Cardiac fibroblast (primary cell): ENCODE results near the gene C21orf91.
"Not testable (repeated sequence)": the region's sequence is repeated elsewhere in the genome, so short reads cannot be mapped to it uniquely, and the experiment has no call there.

Experiments
- DNase-seq, 2 donors: peaks; one replicate each; pipeline versions ENCODE4 v3.0.0 to v3.0.0-alpha.2; 2010; ENCODE audit warnings: low read depth in 2 of 2
- H3K4me3 ChIP-seq, 2 donors: replicated peaks in 1 of 2; 1 replicate in 1 of 2; 2 replicates in 1 of 2; pipeline ENCODE4 v1.5.1; 2011; ENCODE audit warnings: low read depth in 2 of 2, low read length in 2 of 2, mild to moderate bottlenecking in 2 of 2, moderate library complexity in 1 of 2
- CTCF ChIP-seq: IDR thresholded peaks from one replicate; pipeline ENCODE4 v1.5.1; 2011; ENCODE audit warnings: low read depth, mild to moderate bottlenecking, low read length, inconsistent platforms

The C21orf91 gene

GRCh38 chr21:17781524-17781923, 37.6 kb downstream of the C21orf91 start:
- no peak overlapping the region for H3K4me3 ChIP-seq
- TF ChIP-seq CTCF = no peak
- DNase-seq = no peak

GRCh38 chr21:17780539-17780938, 38.6 kb downstream of the C21orf91 start:
- DNase-seq = no peak
- no peak for TF ChIP-seq CTCF
- no peak overlapping the region for H3K4me3 ChIP-seq

- no peak for DNase-seq
- H3K4me3 ChIP-seq = no peak overlapping the region
- TF ChIP-seq CTCF = no peak
Measured at GRCh38 chr21:17779980-17780379, 39.2 kb downstream of the C21orf91 start.

- TF ChIP-seq CTCF = no peak
- H3K4me3 ChIP-seq = no peak overlapping the region
- DNase-seq = no peak
Measured at GRCh38 chr21:17779496-17779895, 39.7 kb downstream of the C21orf91 start.

GRCh38 chr21:17777072-17777765, 41.9 kb downstream of the C21orf91 start:
- no peak overlapping the region for H3K4me3 ChIP-seq
- DNase-seq = no peak
- no peak for TF ChIP-seq CTCF

GRCh38 chr21:17775431-17776126, 43.6 kb downstream of the C21orf91 start:
- DNase-seq = no peak
- no peak for TF ChIP-seq CTCF
- H3K4me3 ChIP-seq = no peak overlapping the region

GRCh38 chr21:17775021-17775420, 44.1 kb downstream of the C21orf91 start:
- not testable (repeated sequence) for H3K4me3 ChIP-seq, DNase-seq
